DND-41 (cell line): Measurements from ENCODE around the gene IFIT5.

Experiments
- CTCF ChIP-seq: IDR thresholded peaks from 2 replicates; pipeline ENCODE4 v1.5.1; 2012; ENCODE audit warnings: borderline replicate concordance, low read length, moderate library complexity, mild to moderate bottlenecking; ENCODE audit not compliant: poor library complexity, severe bottlenecking; ENCODE audit errors: extremely low read depth
- EZH2 ChIP-seq: IDR thresholded peaks from 3 replicates; pipeline ENCODE4 v1.6.1; 2012; ENCODE audit warnings: borderline replicate concordance, low read depth, mild to moderate bottlenecking, moderate library complexity, low read length, inconsistent platforms; ENCODE audit not compliant: severe bottlenecking

DNA sequence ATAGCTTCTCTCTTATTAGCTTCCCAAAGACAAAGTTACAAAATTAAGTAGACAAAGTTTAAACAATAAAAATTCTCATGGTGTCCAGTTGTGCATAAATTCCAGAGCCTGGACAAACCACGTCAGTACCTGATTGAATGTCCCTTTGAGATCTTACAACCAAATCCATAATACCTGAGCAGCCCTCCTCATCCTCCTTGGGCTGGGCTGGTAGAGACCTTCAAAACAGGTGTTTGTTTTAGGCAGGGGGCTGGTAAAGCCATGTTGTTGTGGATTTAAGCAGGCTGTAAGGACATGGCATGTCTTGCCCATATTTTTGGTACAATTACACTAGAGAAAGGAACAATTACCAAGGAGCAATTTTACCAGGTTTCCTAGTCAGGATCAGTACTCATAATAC lies 2.1 kb downstream of the IFIT5 start:
- TF ChIP-seq CTCF (no peak), EZH2 (no peak)
